GM12872 (cell line): ENCODE measurements around the gene ZNF280B.

Source experiments
- TF ChIP-seq, protein P1 (sequence below): IDR thresholded peaks from 3 replicates; pipeline ENCODE4 v1.5.1; 2011; ENCODE audit warnings: low read depth, mild to moderate bottlenecking, low read length, moderate library complexity; ENCODE audit not compliant: insufficient read depth

Gene ZNF280B

DNA sequence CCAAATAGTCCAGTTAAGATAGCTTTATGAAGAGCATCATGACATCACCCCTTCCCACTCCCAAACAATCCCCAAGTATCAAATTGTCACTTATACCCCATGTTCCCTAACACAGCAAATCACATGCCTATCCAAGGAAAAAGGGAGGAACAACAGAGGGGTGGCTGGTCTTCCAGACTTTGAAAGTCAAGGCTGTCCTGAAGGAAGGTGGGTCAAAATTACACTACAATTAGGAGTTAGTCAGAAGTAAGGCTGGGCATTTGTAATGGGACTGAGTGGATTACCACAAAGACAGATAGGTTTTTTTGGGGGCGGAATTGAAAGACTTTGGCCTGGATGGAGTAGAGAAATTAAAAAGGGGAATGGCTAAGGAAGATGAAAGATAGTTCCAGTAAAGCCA lies 44.6 kb upstream of the ZNF280B start:
- TF ChIP-seq, protein P1, sequence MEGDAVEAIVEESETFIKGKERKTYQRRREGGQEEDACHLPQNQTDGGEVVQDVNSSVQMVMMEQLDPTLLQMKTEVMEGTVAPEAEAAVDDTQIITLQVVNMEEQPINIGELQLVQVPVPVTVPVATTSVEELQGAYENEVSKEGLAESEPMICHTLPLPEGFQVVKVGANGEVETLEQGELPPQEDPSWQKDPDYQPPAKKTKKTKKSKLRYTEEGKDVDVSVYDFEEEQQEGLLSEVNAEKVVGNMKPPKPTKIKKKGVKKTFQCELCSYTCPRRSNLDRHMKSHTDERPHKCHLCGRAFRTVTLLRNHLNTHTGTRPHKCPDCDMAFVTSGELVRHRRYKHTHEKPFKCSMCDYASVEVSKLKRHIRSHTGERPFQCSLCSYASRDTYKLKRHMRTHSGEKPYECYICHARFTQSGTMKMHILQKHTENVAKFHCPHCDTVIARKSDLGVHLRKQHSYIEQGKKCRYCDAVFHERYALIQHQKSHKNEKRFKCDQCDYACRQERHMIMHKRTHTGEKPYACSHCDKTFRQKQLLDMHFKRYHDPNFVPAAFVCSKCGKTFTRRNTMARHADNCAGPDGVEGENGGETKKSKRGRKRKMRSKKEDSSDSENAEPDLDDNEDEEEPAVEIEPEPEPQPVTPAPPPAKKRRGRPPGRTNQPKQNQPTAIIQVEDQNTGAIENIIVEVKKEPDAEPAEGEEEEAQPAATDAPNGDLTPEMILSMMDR, result no peak

DNA sequence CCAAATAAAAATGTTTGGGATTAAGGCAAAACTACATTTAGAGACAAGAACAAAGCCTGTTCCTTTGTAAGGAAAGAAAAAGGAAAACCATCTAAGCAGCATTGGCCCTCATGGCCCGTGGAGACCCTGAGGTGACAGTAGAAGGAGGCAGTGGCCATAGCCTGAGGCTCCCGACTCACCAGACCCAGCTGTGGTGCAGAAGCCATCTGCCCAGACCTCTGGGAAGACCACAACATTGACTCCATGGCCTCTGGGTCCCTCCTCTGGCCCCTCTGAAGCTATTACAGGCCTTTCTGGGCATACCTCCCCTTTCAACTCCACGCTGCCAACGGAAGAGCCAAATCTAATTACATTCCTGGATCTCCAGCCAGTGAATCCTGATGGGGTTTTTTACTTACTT lies 44.1 kb upstream of the ZNF280B start:
- TF ChIP-seq, protein P1, result peak; percentile 37; the same call in 2 of the 3 replicates

DNA sequence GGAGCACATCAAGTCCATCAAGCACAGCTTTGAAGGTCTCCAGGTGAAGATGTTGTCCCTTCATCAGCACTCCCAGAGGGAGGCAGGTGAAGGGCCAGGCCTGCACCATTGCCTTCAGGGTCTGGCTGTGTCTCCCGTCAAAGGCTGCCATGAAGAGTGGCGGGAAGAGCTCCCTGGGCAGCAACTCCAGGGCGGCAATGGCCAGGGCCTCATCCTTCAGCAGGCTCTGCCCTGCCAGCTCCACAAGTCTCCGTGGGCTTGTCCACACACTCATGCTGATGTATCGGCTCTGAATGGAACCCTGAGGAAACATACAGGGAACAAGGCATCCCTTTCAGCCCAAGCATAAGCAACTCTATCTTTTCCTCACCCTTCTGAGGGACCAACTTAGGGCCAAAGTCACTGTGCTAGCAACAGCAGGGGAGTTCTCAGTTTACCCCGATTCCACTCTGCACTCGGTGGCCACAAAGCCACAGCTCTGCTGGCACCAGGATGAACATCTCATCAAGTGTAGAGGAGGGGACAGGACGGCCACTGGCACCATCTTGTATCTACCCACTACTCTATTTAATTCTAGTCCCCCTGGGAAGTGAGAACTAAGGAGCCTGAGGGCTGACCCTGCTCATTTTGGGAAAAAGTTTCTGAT lies 42.4 kb upstream of the ZNF280B start:
- TF ChIP-seq, protein P1, result no peak

DNA sequence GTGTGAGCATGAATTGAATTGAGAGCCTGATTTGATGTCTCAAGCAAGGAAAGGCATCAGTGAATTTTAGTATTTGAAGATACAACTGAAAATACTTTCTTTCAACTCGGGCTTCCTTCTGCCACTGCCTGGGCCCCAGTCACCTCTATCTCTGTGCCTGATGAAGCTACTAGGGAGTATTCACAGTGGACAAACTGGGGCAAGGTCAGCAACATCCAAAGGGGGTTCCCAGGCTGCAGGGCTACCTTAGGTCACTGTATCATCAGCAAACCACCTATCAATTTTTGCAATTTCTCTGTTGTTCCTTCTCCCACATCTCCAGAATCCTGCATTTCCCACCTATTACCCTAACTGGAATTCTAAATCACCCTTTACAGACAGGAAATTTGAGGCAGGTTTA lies 40.4 kb upstream of the ZNF280B start:
- TF ChIP-seq, protein P1, result no peak

DNA sequence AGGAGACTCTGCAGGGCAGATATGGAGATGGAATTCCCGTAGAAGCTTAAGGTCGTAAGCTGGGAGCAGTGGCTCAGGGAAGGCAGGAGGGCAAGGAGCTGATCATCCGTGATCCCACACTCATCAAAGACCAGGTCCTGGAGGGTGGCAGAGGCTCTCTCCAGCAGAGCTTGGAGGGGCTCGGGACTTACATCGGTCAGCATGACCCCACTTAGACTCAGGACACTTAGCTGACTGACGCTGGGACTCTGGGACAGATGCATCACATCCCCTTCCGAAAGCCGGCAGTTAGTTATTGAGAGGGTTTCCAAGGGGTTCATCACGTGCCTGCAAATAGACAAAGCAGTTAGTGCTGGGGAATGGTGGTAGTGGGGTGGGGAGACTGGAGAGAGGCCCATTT lies 39.8 kb upstream of the ZNF280B start:
- TF ChIP-seq, protein P1, result no peak

DNA sequence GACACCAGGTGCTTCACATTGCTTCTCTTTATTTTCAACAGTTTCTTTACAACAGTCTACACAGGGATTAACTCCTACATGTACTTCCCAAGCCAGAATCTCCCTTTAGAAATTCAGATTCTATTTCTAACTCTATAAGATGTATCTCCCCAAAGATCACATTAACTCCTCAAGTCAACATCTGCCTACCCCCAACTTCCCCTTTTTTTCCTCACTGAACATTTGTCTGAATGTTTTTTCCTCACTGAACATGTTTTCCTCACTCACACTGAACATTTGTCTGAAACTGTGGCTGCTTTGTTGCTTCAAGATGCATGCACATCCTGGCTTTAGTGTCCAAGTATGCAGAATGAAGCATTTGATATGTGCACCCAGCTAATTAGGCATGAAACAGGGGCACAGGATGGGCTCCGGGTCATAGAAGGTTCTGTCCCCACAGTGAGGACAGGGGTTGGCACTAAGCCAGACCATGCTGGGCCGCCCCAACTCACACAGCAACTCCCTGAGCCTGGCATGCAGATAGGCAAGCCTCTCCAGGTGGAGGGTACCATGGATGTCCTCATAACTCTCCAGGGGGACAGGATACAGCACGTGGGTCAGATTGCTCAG lies 39.3 kb upstream of the ZNF280B start:
- TF ChIP-seq, protein P1, result no peak

DNA sequence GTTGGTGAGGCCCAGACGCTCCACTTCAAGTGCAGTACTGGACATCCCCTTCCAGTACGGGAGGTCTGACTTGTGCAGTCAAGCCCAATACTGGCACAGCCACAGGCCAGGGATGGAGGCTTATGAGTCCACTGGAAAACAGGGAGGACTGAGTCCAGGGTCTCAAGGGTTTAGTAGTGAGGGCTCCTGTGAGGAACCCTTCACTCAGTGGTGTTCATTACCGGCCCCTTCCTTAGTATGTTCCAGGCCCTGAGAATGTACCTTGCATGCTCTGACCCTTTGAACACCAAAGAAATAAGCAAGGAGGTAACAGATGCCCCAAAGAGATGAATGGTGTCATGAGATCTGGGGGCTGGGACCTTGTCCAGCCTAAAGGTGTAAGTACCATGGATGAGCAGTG lies 38.7 kb upstream of the ZNF280B start:
- TF ChIP-seq, protein P1, result no peak
